HG03025 (cell line): ENCODE data around the gene CLEC3B.
"Not testable (repeated sequence)": the region's sequence is repeated elsewhere in the genome, so short reads cannot be mapped to it uniquely, and the experiment has no call there.

Source experiments
- ATAC-seq: cut with Tn5 transposase; IDR thresholded peaks from one replicate; pipeline ENCODE4 v1.9.1; 2021; ENCODE audit warnings: mild to moderate bottlenecking, moderate library complexity; ENCODE audit not compliant: unreplicated experiment, low FRiP score

Gene CLEC3B

DNA sequence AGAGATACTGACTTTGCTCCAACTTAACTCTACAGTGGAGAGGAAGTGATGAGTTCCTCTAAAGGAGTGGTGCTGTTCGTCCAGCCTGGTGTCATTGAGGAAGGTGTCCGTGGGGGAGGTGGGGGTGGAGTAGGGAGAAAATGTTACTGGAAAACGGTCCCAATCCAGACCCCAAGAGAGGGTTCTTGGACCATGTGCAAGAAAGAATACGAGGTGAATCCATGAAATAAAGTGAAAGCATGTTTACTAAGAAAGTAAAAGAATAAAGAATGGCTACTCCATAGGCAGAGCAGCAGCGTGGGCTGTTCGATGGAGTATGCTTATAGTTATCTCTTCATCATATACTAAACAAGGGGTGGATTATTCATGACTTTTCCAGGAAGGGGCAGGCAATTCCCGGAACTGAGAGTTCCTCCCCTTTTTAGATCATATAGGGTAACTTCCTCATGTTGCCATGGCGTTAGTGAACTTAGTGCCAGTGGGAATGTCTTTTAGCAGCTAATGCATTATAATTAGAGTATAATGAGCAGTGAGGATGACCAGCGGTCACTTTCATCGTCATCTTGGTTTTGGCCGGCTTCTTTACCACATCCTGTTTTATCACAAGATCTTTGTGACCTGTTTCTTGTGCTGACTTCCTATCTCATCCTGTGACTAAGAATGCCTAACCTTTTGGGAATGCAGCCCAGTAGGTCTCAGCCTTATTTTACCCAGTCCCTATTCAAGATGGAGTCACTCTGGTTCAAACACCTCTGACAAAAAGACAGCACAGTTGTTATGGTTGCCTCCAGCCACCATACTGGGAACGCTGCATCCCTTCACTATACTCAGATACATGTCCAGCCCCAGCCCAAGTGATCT lies 38.6 kb downstream of the CLEC3B start:
- no peak for ATAC-seq

DNA sequence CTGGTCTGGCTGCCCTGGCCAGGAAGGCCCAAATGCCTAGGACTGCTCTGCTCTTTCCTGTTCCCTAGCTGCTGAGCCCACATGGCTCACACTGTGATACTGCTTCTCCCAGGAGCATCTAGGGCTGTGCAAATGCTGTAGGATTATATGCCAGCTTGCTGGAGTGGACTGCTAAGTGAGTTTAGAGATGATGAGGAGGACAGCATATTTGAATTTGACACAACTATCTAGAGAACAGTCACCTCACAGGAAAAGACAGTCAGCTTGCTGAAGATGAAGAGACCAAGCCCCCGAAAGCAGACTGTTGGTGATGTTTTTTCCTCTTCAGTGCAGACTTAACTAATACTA lies 39.2 kb downstream of the CLEC3B start:
- ATAC-seq = no peak

DNA sequence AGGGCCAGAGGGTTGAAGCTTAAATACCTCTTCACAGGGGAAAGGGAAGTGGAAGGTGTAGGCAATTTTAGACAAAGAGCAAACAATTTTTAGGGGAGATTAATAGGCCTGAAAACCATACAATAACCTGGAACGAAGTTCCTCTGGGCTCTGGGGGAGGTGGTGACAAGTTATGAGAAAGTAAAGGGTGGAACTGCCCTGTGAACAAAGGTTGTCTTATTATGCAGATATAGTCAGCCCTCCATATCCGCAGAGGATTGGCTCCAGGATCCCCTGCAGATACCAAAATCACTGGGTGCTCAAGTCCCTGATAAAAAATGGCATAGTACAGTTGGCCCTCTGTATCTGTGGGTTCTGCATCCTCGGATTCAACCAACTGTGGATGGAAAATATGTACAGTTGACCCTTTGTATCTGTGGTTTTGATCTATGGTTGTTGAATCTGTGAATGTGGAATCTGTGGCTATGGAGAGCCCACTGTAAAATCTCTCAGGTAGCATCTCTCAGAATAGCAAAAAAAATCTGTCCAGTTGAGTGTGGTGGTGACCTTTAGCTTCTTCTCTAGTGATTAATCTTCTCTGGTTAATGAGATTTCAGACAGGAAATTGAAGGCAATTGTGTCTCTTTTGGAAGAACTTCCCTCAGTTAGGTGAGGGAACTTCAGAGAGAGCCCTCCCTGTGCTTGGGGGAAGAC lies 40.2 kb downstream of the CLEC3B start:
- no peak for ATAC-seq

DNA sequence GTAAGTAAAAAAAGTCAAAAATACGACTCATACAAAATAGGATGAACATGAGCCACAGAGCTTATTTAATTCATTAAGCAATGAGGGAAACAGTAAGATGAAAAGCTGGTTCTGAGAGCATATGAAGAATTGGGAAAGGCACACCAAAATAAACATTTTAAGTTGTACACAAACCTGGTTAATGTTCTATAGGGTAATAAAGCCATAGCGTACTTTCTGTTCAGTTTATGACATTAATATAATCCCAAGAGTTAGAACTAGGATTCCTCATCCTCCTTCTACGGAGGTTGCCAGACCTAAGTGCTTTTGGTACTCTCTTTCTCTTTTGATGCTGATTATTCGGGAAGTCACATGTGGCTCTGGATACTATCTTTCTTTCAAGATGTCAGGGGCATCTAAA lies 41.4 kb downstream of the CLEC3B start:
- no peak for ATAC-seq

DNA sequence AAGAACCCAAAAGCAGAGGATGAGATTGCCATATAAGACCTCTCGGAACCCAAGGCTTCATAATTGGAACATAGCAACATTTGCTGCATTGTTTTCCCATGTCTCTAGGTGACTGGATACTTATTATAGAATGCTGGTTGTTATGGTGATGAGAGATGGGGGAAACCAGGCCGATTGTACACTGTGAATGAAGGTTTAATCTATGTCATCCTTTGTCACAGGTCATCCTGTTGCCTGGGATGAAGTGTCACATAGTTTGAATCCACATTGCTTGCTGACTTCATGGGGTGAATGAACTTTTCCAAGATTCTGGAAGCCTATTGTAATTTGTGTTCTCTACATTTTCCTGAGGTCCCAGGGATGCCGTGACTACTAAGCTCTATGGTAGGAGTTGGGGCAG lies 41.8 kb downstream of the CLEC3B start:
- no peak for ATAC-seq

DNA sequence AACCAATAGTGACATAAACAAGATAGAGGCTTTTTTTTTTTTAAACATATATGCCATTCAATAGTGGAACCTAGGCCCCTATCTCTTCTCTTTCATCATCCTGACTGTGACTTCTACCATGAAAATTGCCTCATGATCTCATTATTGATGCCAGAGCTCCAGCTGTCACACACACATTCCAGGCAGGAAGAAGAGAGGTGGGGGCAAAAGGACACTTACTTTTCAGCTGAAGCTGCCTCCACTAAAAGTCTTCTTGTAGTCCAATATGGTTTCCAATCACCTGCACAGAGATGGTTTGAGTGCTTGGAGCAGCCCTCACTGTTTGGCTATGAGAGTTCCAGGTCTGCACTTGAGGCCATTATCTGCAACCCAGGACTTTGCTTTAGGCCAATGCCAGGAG lies 45.0 kb downstream of the CLEC3B start:
- no peak for ATAC-seq

DNA sequence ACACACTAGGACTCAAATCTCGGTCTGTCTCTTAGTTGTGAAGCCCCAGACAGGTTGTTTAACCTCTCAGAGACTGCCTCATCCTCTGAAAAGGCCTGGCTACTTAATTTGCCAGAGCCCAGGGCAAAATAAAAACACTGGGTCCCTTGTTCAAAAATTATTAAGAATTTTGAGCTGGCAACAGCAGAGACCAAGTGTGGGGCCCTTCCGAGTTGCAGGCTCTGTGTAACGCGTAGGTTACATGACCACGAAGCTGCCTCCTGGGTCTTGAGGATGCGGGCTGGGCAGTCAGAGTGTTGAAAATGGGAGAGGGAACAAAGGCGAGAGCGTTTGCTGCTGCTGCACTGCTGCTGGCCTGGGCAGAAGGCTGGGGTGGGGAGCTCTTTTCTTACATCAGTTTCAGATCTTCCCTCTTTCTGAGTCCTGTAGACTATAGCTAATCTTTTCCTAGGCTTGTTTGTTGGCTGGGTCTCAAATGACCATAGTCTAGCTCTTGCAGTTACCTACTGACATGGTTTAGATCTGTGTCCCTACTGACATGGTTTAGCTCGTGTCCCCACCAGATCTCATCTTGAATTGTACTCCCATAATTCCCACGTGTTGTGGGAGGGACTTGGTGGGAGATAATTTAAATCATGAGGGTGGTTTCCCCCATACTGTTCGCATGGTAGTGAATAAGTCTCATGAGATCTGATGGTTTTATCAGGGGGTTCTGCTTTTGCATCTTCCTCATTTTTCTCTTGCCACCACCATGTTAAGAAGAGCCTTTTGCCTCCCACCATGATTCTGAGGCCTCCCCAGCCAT lies 49.9 kb downstream of the CLEC3B start:
- no peak for ATAC-seq

DNA sequence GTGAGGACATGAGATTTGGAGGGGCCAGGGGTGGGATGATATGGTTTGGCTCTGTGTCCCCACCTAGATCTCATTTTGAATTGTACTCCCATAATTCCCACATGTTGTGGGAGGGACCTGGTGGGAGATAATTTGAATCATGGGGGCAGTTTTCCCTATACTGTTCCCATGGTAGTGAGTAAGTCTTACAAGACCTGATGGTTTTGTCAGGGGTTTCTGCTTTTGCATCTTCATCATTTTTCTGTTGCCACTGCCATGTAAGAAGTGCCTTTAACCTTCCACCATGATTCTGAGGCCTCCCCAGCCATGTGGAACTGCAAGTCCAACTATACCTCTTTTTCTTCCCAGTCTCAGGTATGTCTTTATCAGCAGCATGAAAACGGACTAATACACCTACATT lies 52.2 kb downstream of the CLEC3B start:
- not testable (repeated sequence) for ATAC-seq

DNA sequence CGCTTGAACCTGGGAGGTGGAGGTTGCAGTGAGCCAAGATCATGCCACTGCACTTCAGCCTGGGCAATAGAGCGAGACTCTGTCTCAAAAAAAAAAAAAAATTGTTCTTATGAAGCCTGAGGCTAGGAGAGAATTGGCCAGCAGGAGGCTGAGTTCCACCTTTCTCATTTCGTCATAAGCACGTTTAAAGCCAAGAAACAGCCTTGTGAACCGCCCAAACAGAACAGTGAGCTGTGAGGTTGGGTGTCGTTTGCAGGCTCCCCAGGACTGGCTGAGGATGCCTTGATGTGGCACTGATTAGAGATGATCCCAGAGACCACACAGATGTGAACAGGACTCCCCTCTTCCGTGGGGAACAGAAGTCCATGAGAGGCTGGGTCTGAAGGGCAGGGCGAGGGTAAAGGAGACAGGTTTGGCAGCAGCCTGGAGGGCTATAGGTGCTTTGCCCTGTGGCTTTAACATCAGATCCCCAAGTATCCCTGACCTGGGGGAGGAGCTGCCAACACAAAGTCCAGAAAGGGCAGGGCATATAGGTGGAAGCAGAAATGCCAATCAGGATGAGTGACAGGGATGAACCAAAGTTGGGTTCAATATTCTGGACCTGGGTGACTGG lies 52.9 kb downstream of the CLEC3B start:
- ATAC-seq = no peak

DNA sequence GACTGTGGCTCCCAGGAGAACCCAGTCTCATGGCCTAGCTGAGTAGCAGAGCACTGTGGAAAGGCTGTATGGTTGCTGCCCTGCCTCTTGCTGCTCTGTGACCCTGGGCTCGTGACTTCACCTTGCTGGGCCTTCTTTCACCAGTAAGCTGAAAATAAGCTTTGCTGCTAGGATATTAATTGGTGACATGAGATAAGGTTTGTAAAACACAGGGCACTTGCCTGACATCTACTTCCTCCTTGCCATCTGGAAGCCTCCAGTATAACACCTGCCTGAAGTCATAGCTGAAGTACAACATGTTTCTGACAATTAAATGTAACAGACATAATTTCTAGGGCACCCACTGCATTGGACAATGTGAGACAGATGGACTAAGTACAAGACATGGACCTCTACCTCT lies 53.6 kb downstream of the CLEC3B start:
- ATAC-seq = no peak

DNA sequence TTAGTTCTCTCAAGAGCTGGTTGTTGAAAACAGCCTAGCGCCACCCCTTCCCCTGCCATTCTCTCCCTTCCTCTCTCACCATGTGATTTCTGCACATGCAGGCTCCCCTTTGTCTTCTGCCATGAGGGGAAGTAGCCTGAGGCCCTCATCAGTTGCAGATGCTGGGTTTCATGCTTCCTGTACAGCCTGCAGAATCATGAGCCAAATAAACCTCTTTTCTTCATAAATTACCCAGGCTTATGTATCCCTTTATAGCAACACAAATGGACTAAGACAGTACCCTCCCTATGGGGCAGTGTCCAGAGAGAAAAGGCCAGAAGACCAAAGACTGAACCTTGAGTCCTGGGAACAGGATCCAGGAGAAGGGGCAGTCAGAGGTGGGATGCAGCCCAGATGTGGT lies 54.7 kb downstream of the CLEC3B start:
- no peak for ATAC-seq

DNA sequence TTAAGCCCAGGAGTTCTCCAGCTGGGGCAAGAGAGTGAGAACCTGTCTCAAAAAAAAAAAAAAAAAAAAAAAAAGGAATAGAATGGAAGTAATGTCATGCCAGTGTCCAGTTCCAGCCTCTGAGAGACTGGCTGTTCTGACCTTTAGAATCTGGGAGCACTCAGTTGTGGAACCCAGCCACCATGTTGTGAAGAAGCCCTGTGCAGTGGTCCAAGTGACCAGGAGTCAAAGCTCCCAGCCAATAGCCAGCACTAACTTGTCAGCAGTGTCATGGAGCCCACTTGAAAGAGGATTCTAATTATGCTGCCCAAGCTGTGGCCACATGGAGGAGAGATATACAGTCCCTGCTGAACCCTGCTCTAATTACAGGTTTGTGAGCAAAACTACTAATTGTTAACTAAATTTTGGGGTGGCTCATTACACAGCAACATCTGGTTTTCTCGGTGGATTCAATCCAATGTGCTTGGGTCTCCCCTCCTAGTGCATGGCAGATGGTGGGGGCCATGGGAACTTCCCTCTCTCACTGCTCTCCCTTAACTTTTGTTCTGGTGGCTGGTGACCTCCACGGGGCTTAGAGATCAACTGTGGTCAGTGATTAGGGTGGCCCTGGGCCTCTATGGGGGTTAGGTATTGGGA lies 55.5 kb downstream of the CLEC3B start:
- no peak for ATAC-seq

DNA sequence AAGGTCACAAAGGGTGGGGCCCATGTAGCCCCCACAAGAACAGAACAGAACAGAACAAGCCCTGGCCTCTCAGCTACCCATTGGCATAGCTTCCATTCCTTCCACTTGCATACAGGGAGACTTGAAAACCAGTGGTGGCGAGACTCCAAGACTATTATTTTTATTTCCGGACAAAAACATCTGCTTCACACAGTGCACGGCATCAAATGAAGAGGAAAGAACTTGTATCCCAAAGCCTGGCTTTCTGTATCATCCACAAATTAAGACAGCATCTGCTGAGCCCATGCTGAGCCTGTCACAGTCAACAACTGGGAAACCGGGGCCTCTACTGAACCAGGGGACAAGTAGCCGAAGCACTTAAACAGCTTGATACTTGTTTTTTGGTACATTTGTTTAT lies 56.0 kb downstream of the CLEC3B start:
- ATAC-seq = no peak

DNA sequence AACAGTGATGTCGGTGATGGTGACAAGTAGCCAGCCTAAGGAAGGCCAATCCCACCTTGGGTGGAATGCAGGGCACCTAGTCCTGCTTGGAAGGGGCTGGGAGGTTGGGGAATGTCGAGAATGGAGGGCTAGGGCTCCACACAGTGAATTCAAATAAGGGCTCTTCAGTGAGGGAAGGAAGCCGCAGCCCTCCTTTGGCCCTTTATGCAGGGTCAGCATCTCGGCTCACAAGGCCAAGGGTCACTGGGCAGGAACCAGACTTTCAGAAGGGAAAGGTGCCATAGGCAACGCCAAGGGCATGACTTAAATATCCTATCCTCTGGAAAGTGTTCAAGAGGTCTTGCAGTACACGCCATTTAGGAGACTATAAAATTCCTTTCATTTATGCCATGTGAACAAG lies 56.9 kb downstream of the CLEC3B start:
- ATAC-seq = no peak

DNA sequence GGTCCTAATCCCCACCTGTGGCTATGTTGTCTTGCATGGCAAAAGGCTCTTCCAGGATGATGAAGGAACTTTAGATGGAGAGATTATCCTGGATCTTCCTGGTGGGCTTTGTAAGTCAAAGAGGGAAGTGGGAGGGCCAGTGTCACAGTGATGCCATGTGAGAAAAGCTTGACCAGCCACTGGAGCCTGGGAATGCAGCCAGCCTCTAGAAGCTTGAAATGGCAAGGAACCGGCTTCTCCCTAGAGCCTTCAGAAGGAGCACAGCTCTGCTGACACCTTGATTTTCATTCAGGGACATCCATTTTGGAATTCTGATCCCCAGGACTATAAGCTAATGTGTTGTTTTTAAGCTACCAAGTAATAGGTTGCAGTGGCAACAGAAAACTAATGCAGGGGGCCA lies 58.3 kb downstream of the CLEC3B start:
- ATAC-seq = no peak

DNA sequence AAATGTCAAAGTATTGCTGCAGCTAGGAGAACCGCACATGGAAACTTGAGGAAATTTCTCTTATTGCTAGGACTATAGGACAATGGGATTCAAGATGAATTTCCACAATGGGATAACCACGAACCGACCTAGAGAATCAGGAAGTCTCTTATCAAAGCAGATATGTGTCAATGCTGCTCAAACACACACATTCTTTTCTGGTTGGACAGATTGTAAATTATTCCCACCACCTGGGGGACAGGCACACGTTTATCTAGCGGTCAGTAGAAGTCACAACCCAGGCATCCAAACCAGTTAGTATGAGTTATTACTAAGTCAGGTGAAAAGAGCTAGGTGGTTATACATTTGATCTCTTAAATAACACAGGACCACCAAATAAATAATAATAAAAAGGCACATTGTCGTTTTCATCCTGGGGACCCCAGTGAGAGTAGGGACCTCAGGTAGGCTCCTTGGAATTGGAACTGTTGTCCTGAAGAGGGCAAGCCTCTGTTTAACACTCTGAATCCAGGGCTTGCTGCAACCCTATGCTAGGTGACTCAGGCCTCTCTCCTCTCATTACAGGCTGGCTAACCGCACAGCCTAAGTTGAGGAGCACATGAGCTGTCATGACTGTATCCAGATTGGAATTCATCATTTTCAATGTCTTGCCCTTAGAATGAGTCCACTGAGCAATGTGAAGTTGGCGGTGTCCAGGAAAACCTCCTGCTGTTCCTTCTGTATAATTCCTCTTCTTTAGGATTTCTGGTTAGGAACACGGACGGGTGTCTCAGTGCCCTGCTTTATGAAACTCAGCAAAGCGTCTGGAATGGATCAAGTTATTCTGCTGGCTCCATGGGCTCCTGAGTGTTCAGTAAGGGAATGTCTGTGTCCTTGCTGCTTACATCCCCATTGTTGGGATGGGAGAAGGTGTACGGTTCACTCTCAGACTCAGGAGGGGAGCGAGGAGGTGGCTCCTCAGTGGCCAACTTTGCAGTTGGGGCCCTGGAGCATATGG lies 59.0 kb downstream of the CLEC3B start:
- ATAC-seq = no peak
